HG03045 (cell line): ENCODE measurements around the gene CIAPIN1.

Experiments
- ATAC-seq: cut with Tn5 transposase; IDR thresholded peaks from one replicate; pipeline ENCODE4 v1.9.1; 2021; ENCODE audit warnings: mild to moderate bottlenecking, moderate library complexity; ENCODE audit not compliant: unreplicated experiment

CIAPIN1 gene

DNA sequence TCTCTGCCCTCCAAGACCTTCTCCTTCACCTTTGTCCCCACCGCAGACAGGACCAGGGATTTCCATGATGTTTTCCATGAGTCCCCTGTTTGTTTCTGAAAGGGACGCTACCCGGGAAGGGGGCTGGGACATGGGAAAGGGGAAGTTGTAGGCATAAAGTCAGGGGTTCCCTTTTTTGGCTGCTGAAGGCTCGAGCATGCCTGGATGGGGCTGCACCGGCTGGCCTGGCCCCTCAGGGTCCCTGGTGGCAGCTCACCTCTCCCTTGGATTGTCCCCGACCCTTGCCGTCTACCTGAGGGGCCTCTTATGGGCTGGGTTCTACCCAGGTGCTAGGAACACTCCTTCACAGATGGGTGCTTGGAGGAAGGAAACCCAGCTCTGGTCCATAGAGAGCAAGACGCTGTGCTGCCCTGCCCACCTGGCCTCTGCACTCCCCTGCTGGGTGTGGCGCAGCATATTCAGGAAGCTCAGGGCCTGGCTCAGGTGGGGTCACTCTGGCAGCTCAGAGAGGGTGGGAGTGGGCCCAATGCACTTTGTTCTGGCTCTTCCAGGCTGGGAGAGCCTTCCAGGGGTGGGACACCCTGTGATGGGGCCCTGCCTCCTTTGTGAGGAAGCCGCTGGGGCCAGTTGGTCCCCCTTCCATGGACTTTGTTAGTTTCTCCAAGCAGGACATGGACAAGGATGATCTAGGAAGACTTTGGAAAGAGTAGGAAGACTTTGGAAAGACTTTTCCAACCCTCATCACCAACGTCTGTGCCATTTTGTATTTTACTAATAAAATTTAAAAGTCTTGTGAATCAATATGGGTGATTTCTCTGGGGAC lies 62.7 kb downstream of the CIAPIN1 start:
- no peak for ATAC-seq

DNA sequence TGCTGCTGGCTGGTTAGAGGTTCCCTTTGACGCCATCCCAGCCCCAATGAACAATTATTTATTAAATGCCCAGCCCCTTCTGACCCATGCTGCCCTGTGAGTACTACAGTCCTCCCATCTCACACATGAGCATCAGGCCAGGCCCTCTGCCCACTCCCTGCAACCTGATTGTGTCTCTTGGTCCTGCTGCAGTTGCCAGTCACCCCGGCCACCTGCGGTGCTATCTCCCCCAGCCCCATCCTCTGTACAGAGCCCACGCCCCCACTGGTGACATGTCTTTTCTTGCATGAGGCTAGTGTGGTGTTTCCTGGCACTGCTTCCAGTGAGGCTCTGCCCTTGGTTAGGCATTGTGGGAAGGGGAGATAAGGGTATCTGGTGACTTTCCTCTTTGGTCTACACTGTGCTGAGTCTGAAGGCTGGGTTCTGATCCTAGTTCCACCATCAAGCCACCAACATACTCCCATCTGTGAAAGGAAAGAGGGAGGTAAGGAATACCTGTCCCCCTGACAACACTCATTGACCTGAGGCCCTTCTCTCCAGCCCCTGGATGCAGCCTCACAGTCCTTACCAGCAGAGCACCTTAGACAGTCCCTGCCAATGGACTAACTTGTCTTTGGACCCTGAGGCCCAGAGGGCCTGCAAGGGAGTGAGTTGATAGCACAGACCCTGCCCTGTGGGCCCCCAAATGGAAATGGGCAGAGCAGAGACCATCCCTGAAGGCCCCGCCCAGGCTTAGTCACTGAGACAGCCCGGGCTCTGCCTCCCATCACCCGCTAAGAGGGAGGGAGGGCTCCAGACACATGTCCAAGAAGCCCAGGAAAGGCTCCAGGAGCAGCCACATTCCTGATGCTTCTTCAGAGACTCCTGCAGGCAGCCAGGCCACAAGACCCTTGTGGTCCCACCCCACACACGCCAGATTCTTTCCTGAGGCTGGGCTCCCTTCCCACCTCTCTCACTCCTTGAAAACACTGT lies 63.6 kb downstream of the CIAPIN1 start:
- ATAC-seq = no peak

DNA sequence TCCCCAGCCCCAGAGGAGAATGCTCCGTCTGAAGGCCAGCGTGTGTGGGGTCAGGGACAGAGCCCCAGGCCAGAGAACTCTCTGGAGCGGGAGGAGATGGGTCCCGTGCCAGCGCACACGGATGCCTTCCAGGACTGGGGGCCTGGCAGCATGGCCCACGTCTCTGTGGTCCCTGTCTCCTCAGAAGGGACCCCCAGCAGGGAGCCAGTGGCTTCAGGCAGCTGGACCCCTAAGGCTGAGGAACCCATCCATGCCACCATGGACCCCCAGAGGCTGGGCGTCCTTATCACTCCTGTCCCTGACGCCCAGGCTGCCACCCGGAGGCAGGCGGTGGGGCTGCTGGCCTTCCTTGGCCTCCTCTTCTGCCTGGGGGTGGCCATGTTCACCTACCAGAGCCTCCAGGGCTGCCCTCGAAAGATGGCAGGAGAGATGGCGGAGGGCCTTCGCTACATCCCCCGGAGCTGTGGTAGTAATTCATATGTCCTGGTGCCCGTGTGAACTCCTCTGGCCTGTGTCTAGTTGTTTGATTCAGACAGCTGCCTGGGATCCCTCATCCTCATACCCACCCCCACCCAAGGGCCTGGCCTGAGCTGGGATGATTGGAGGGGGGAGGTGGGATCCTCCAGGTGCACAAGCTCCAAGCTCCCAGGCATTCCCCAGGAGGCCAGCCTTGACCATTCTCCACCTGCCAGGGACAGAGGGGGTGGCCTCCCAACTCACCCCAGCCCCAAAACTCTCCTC lies 64.5 kb downstream of the CIAPIN1 start:
- no peak for ATAC-seq

DNA sequence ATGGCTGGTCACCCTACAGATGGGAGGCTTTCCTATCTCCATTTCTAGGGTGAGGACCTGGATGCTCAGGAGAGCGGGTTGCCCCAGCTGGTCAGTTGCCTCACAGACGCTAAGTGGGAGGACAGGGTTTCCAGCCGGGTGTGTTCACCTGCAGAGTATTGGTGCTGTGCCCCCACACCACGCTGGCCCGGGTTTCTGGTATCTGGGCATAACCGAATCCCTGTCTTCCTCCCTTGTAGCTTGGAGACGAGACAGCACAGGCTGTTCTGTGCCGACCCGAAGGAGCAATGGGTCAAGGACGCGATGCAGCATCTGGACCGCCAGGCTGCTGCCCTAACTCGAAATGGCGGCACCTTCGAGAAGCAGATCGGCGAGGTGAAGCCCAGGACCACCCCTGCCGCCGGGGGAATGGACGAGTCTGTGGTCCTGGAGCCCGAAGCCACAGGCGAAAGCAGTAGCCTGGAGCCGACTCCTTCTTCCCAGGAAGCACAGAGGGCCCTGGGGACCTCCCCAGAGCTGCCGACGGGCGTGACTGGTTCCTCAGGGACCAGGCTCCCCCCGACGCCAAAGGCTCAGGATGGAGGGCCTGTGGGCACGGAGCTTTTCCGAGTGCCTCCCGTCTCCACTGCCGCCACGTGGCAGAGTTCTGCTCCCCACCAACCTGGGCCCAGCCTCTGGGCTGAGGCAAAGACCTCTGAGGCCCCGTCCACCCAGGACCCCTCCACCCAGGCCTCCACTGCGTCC lies 65.2 kb downstream of the CIAPIN1 start:
- ATAC-seq = no peak

DNA sequence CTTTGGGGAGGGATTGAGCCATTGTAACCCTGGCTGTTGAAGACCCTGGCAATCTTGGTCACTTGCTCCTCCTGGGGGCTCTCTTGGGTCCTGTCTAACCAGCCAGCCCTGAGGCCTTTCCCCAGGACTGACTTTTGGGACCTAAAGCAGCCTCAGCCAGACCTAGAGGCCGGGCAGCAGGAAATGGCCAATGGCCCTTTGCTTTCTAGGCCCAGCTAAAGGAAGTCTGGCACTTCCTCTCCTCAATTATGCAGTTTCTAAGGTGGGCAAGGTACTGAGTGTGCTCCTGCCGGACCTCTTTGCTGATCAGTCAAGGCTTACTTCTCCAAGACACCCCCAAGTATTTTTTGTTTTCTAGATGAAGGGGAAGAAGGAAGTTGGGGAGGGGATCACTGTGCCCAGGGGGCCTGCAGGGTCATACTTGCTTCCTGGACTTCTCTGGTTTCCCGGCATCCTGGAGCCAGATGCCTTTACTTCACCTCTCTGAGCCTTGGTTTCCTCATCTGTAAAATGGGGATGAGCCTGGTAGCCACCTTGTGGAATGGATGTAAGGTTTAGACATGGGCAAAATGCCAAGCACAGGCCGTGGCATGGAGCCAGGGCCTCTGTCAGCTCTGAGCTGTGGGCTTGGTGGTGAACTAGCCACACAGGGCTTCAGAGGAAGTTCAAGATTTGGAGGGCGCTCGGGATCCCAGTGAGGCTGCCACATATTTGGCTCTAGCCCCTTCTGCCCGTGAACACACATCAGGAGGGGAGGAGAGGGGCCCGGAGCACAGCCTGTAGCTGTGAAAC lies 66.3 kb downstream of the CIAPIN1 start:
- ATAC-seq = no peak

DNA sequence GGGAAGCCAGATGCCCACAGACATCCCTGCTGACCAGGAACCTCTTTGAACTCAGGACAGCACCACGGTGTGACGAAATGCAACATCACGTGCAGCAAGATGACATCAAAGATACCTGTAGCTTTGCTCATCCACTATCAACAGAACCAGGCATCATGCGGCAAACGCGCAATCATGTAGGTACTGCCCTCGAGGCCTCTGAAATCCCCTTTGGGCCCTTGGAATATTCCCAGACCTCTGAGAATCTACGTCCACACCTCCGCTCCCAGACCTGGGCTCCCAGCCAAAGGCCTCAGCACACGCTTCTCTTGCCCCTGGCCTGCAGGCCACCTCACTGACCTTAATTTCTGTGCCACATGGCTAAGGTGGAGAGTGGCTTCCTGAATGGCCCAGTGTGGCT lies 67.6 kb downstream of the CIAPIN1 start:
- ATAC-seq = no peak
